Hematopoietic multipotent progenitor cell treated with erythropoietin and hydrocortisone succinate and interleukin-3 and kit ligand, for 6 days (in vitro differentiated cells): ENCODE results near the gene CAMTA1.

Experiments
- DNase-seq: peaks from one replicate; pipeline ENCODE4 v3.0.0-alpha.2; 2015

Gene CAMTA1, protein sequence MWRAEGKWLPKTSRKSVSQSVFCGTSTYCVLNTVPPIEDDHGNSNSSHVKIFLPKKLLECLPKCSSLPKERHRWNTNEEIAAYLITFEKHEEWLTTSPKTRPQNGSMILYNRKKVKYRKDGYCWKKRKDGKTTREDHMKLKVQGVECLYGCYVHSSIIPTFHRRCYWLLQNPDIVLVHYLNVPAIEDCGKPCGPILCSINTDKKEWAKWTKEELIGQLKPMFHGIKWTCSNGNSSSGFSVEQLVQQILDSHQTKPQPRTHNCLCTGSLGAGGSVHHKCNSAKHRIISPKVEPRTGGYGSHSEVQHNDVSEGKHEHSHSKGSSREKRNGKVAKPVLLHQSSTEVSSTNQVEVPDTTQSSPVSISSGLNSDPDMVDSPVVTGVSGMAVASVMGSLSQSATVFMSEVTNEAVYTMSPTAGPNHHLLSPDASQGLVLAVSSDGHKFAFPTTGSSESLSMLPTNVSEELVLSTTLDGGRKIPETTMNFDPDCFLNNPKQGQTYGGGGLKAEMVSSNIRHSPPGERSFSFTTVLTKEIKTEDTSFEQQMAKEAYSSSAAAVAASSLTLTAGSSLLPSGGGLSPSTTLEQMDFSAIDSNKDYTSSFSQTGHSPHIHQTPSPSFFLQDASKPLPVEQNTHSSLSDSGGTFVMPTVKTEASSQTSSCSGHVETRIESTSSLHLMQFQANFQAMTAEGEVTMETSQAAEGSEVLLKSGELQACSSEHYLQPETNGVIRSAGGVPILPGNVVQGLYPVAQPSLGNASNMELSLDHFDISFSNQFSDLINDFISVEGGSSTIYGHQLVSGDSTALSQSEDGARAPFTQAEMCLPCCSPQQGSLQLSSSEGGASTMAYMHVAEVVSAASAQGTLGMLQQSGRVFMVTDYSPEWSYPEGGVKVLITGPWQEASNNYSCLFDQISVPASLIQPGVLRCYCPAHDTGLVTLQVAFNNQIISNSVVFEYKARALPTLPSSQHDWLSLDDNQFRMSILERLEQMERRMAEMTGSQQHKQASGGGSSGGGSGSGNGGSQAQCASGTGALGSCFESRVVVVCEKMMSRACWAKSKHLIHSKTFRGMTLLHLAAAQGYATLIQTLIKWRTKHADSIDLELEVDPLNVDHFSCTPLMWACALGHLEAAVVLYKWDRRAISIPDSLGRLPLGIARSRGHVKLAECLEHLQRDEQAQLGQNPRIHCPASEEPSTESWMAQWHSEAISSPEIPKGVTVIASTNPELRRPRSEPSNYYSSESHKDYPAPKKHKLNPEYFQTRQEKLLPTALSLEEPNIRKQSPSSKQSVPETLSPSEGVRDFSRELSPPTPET (N-terminal part only)

GRCh38 chr1:6785318-6785727 is at the start of gene CAMTA1:
Gene CAMTA1, plus strand, starts transcription at chr1:6785454. Its CDS starts 77 bp downstream, at chr1:6785531.
- DNase-seq: no peak

- no peak for DNase-seq
These were observed 46.1 kb upstream of the CAMTA1 start for GRCh38 chr1:6738987-6739676.

DNA sequence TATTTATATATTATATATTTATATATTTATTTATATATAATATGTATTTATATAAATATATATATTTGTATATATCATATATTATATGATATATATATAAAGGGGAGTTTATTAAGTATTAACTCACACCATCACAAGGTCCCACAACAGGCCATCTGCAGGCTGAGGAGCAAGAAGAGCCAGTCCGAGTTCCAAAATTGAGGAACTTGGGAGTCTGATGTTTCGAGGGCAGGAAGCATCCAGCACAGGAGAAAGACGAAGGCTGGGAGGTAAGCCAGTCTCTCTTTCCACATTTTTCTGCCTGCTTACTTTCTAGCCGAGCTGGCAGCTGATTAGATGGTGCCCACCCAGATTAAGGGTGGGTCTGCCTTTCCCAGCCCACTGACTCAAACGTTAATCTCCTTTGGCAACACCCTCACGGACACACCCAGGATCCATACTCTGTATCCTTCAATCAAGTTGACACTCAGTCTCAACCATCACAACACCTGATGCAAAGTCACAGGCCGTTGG is 42.5 kb upstream of the CAMTA1 start:
- DNase-seq: peak; percentile 31

GRCh38 chr1:6743189-6744101 is 41.8 kb upstream of the CAMTA1 start:
- DNase-seq: peak; percentile 71

GRCh38 chr1:6745073-6745472 is 40.2 kb upstream of the CAMTA1 start:
- DNase-seq: no peak

GRCh38 chr1:6747674-6748073 is 37.6 kb upstream of the CAMTA1 start:
- no peak for DNase-seq

GRCh38 chr1:6750490-6750889 is 34.8 kb upstream of the CAMTA1 start:
- DNase-seq: no peak

- DNase-seq: no peak
These were observed 31.7 kb upstream of the CAMTA1 start for GRCh38 chr1:6753320-6754140.

- DNase-seq: no peak
These were observed 28.8 kb upstream of the CAMTA1 start for GRCh38 chr1:6756457-6756856.

- DNase-seq: no peak
These were observed 27.4 kb upstream of the CAMTA1 start for GRCh38 chr1:6757719-6758435.

GRCh38 chr1:6761196-6761737 is 24.0 kb upstream of the CAMTA1 start:
- DNase-seq: no peak

- DNase-seq: no peak
These were observed 23.2 kb upstream of the CAMTA1 start for GRCh38 chr1:6762060-6762459.

DNA sequence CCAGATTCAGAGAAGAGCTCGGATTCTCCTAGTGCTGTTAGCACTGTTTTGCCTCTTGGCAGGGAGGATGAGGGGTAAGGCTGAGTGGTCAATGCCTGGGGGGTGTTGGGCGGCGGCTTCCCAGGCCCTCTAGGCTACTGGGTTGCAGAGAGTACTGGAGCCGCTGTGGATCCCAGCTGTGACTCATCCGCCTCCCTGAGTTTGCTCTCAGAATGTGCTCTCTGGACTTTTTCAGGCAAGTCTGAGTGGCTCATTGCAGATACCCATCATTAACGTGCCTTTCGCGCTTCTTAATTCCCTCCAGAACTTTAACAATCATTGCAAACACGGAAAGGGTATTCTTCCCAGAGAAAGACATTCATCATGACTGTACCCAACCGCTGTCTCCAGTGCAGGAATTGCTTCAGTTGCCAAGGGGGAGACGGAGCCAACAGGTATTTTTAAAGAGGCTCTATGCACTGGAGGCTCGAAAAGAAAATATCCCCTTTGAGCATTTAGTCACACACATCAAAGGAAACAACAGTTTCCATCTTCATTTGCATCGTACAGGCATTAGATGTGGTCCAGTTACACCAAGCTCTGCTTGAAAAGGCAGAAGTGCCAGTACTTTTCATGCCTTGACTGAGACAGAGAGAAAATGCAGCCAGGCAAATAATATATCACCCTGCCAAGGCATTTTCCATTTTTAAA is 14.4 kb upstream of the CAMTA1 start:
- DNase-seq: no peak

- DNase-seq: no peak
These were observed 13.8 kb upstream of the CAMTA1 start for GRCh38 chr1:6771441-6771769.

- DNase-seq: no peak
These were observed 10.9 kb upstream of the CAMTA1 start for GRCh38 chr1:6774381-6774780.

- no peak for DNase-seq
These were observed 9.8 kb upstream of the CAMTA1 start for GRCh38 chr1:6775261-6776043.

DNA sequence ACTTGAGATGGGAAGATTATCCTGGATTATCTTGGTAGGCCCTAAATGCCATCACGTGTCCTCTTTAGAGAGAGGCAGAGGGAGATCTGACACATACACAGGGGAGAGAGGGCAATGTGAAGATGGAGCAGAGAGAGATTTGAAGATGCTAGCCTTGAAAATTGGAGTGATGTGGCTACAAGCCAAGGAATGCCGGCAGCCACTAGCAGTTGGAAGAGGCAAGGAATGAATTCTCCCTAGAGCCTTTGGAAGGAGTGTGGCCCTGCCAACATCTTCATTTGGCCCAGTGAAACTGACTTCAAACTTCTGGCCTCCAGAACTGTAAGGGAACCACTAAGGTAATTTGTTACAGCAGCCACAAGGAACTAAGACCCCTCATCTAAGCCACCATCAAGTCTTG is 8.9 kb upstream of the CAMTA1 start:
- no peak for DNase-seq

- DNase-seq: no peak
These were observed 8.4 kb upstream of the CAMTA1 start for GRCh38 chr1:6776895-6777294.
